ENCODE results near the gene ACTN4.
A peak's percentile ranks its signal among the peaks of the same experiment; 100 is the strongest.

Gene ACTN4

GRCh38 chr19:38650172-38650775, 2.8 kb downstream of the ACTN4 start:
- CTCF ChIA-PET: interaction anchor here (1.0 to 13.2 kb wide), 2 partner anchors 14 to 280 kb away, joined by 3 to 106 read pairs; partner anchors contain the start of genes MRPS12 and SARS2

GRCh38 chr19:38650911-38651584, 3.6 kb downstream of the ACTN4 start:
- ChIA-PET CTCF (interaction anchor here (1.0 to 13.2 kb wide), 2 partner anchors 15 to 279 kb away, joined by 3 to 106 read pairs; partner anchors contain the start of genes MRPS12 and SARS2), POLR2A (interaction anchor here (0.6 to 0.8 kb wide), 2 partner anchors 9 to 30 kb away, joined by 3 to 8 read pairs; no protein-coding TSS in a partner anchor)
- TF ChIP-seq, protein P1, sequence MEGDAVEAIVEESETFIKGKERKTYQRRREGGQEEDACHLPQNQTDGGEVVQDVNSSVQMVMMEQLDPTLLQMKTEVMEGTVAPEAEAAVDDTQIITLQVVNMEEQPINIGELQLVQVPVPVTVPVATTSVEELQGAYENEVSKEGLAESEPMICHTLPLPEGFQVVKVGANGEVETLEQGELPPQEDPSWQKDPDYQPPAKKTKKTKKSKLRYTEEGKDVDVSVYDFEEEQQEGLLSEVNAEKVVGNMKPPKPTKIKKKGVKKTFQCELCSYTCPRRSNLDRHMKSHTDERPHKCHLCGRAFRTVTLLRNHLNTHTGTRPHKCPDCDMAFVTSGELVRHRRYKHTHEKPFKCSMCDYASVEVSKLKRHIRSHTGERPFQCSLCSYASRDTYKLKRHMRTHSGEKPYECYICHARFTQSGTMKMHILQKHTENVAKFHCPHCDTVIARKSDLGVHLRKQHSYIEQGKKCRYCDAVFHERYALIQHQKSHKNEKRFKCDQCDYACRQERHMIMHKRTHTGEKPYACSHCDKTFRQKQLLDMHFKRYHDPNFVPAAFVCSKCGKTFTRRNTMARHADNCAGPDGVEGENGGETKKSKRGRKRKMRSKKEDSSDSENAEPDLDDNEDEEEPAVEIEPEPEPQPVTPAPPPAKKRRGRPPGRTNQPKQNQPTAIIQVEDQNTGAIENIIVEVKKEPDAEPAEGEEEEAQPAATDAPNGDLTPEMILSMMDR (IDR thresholded peaks at IDR 0.05; ENCODE audit: insufficient read depth, low read length, missing control alignments): no peak
- DNase-seq (ENCODE audit: low read depth, low spot score): no peak
- H3K4me3 ChIP-seq (ENCODE audit: low read depth, low read length): peak overlapping the region; percentile 98

More at GRCh38 chr19:38650172-38650775, 2.8 kb downstream of the ACTN4 start:
- H3K4me3 ChIP-seq (ENCODE audit: low read depth, low read length): peak overlapping the region; percentile 98
- TF ChIP-seq, protein P1 (IDR thresholded peaks at IDR 0.05; ENCODE audit: insufficient read depth, low read length, missing control alignments): no peak
- no peak for DNase-seq (ENCODE audit: low read depth, low spot score)
- POLR2A ChIA-PET: interaction anchor here (0.8 to 3.3 kb wide), 2 partner anchors 8 to 9 kb away, joined by 8 to 27 read pairs; no protein-coding TSS in a partner anchor

DNA sequence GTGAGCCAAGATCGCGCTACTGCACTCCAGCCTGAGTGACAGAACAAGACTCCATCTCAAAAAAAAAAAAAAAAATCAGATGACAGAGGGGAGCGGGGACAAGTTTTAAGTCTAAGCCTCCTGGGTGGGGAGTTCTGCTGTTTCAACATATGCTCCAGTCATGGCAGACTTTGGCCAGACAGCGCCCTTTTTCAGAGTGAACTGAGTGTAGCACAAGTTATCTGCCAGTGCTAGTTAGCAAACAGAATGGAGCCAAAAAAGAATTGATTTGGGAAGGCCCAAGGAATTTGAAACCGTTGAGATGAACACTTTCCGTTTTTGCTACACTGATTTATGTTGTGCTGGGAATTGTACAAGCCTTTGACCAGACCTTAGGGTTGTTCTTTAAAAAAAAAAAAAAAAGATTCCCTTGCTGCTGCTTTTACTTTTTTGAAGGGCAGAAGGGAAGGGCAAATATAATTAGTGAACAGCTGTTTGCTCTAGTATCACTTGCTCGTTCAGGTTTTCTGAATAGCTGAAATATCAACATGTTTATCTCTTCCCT, 5.7 kb downstream of the ACTN4 start:
- H3K4me3 ChIP-seq (ENCODE audit: low read depth, low read length): peak overlapping the region; percentile 18; the same call in 1 of the 2 replicates
- ChIA-PET POLR2A (interaction anchor here (0.5 to 1.1 kb wide), 3 partner anchors 30 to 196 kb away, joined by 3 to 5 read pairs (median 3); no protein-coding TSS in a partner anchor), CTCF (interaction anchor here (1.0 to 13.2 kb wide), 3 partner anchors 11 to 33 kb away, joined by 3 to 106 read pairs (median 4); no protein-coding TSS in a partner anchor)
- no peak for DNase-seq (ENCODE audit: low read depth, low spot score)
- TF ChIP-seq, protein P1 (IDR thresholded peaks at IDR 0.05; ENCODE audit: insufficient read depth, low read length, missing control alignments): no peak

GRCh38 chr19:38654628-38655055, 7.2 kb downstream of the ACTN4 start:
- TF ChIP-seq, protein P1 (IDR thresholded peaks at IDR 0.05; ENCODE audit: insufficient read depth, low read length, missing control alignments): no peak
- DNase-seq (ENCODE audit: low read depth, low spot score): no peak
- CTCF ChIA-PET: interaction anchor here (1.1 to 13.2 kb wide), 2 partner anchors 19 to 275 kb away, joined by 4 to 106 read pairs; no protein-coding TSS in a partner anchor
- no peak overlapping the region; the same call in 1 of the 2 replicates for H3K4me3 ChIP-seq (ENCODE audit: low read depth, low read length)
- POLR2A ChIA-PET: no interaction called here

DNA sequence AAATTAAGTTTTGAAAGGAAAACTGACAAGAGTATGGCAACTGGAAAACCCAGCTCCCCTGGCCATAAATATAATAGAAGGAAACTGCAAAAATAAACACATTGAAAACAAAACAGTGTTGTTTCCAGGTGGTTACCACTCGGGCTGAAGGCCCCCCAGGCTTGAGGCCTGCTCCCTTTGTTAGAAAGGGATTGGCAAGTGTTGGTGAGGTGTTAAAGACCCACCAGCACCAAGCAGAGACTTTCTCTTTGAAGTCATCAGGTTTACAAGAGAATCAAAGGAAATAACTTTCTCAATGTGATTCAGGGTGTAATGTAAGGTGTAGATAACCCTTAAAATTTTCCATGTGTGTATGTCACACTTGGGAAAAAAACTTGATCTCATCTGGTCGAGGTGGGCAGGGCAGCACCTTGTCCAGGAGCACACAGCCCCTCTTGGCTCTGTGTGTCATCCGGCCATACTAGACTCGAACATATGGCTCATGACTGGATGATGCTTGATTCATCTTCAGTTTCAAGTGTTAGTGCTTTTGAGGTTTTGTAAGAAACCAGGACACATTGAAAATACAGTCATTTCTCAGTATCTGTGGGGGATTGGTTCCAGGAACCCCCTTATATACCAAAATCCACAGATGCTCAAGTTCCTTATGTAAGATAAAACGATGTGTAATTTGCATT, 7.8 kb downstream of the ACTN4 start:
- POLR2A ChIA-PET: no interaction called here
- CTCF ChIA-PET: interaction anchor here (1.1 kb wide), 1 partner anchor 274 kb away, joined by 4 read pairs; no protein-coding TSS in a partner anchor
- DNase-seq (ENCODE audit: low read depth, low spot score): no peak
- TF ChIP-seq, protein P1 (IDR thresholded peaks at IDR 0.05; ENCODE audit: insufficient read depth, low read length, missing control alignments): no peak
- H3K4me3 ChIP-seq (ENCODE audit: low read depth, low read length): no peak overlapping the region

All from AG04449 (cell line).